Activated T-cell treated with anti-CD3 and anti-CD28 coated beads for 4 hours (primary cell): Measurements from ENCODE around the gene SCAP.
"Not testable (repeated sequence)": the region's sequence is repeated elsewhere in the genome, so short reads cannot be mapped to it uniquely, and the experiment has no call there.

Experiments used
- DNase-seq: peaks from one replicate; pipeline ENCODE4 v3.0.0-alpha.2; 2020

The SCAP gene

DNA sequence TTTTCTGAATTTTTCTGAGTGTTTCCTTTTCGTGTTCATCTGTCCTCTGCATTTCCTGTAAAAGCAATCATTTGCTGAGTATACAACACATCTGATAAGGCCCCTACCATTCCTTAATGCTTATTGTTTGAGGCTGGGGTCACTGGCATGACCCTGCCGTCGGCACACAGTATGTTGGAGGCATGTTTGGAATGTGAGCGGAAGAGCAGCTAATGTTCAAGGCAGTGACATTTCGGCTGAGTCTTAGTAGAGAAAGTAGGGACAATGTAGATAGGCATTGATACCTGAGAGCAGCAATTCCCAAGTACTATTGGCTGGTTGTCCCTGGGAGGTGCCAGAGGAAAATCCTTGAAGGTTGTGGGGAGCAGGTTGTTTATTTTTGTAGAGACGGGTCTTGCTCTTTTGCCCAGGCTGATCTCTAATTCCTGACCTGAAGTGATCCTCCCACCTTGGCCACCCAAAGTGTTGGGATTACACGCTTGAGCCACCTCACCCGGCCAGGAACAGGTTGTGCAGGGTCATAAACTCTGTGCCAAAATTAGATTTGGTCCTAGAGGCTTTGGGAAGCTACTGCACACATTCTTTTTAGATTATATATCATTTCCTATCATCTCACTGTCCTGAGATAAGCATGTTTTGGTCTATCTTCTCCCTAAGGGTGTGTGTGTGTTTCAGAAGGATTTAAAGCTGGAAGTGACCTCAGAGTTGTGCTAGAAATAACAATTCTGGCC lies 81.4 kb downstream of the SCAP start:
- DNase-seq: no peak

DNA sequence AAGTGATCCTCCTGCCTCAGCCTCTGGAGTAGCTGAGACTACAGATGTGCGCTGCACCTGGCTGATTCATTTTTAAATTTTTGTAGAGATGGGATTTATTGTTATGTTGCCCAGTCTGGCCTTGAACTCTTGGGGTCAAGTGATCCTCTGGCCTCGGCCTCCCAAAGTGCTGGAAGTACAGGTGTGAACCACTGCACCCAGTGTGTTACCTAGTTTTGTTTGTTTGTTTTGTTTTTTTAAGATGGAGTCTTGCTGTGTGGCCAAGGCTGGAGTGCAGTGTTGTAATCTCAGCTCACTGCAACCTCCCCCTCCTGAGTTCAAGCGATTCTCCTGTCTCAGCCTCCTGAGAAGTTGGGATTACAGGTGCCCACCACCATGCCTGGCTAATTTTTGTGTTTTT lies 82.8 kb downstream of the SCAP start:
- no peak for DNase-seq

DNA sequence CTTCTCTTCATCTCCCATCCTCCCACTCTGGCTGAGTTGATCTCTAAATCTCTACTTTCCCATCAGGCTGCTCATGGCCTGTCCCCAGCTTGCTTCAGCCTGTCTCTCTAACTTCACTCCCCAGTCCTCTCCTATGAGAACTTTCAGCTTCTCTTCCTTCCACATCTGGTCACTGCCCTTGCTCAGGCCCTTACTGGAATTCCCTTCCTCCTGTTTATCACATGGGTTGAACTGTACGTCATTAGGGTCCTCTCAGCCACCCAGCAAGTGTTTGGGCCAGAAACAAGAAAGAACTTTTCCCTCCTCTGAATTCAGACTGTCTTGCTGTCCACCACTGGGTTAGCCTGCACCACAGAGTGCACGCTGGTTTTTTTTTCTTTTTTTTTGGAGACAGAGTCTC lies 89.9 kb downstream of the SCAP start:
- DNase-seq: no peak

DNA sequence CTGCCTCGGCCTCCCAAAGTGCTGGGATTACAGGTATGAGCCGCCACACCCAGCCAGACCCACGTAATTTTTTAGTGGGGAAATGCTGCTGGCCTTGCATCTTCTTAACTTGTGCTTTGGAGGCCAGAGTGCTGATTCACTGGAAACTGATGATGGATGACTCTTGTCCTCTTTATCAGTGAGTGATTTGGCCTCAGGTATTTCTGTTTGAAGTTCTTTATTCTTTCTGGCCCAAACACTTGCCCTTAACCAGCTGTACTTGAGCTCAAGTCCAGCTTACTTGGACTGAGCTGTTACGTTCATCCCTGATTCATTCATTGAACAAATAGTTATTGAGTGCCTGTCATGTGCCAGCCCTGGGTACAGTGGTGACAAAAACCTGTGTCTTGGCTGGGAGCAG lies 90.7 kb downstream of the SCAP start:
- no peak for DNase-seq

DNA sequence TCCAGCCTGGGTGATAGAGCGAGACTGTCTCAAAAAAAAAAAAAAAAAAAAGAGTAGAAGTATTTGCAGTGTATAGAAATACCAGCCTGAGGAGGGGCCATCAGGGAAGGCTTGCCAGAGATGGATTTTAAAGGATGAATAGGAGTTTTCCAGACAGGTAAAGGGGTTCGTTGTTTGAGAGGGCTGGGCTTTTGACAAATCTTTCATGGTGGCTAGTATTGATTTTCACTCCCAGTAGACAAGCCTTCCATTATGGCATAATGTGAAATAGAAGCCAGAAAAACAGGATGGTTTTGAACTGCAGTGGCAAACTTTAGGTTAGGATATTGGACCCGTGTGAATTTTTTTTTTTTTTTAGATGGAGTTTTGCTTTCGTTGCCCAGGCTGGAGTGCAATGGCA lies 91.3 kb downstream of the SCAP start:
- DNase-seq: no peak

DNA sequence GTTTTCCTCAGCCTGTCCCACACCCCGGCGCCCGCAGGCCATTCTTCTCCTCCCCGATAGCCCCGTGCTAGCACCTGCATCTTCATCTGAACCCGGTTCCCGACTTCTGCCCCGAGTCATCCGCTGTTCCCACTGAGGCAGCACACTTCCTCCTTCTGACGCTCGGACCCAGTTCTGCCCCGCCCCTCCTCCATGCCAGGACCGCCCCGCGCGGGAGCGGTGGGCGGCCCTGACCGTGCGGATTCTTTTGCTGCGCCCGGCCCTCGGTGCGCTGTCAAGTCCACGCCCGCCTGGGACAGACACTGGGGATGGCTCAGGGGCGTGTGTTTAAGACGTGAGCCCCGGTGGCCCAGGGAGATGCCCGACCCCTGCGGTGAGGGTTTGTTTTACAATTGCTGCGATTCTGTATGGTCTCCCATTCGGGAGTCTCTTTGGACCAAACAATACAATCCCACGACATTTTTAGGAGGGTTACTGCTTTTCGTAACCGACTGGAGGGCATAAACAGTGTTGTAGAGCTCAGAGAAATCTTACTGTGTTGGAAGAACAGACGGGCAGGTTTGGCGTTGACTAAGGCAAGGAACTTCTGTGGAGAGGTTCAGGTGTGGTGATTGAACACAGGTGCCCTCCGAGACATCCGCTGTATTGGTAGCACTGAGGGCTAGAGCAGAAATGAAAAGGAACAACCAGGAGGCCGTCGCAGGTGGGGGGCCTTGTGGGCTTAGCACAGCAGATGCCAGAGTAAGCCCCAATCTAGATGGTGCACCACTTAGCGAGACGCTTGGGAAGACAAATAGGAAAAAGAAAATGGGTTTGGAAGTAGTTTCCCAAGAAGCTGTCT lies 94.2 kb downstream of the SCAP start:
- peak; percentile 45 for DNase-seq

DNA sequence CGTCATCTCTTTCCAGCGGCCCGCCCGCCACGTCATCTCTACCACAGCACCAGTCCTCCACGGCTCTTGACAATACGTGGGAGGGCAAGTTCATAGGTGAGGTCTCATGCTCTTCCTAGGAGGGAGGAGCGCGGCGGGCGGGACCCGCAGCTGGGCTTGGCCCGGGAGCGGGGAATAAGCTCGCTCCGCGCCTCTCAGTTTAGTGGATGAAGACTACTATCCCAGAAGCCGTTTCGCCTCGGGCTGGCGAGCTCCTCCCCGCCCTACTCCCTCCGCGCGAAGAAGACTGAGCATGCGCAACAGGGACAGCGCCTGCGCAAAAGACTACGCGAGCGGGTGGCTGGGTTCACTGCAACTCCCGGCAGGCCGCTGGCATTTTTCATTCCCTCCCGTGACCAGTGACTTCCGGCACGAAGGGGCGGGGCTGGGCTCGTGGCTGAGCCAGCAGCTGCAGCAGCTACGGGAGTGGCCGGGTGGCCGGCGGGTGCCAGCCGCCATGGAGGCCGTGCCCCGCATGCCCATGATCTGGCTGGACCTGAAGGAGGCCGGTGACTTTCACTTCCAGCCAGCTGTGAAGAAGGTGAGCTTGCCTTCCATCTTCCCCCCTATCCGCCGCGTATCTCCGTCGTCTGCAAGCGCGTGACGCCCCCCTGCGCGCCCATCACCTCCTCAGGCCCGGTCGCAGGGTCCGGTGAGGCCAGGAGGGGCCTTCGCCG lies 95.0 kb downstream of the SCAP start, which contains the start of gene PTPN23:
PTPN23 (plus strand) TSS at position 421 of the 716 bp plus-strand sequence; CDS start at position 497, 76 bp downstream.
- peak; percentile 98 for DNase-seq

DNA sequence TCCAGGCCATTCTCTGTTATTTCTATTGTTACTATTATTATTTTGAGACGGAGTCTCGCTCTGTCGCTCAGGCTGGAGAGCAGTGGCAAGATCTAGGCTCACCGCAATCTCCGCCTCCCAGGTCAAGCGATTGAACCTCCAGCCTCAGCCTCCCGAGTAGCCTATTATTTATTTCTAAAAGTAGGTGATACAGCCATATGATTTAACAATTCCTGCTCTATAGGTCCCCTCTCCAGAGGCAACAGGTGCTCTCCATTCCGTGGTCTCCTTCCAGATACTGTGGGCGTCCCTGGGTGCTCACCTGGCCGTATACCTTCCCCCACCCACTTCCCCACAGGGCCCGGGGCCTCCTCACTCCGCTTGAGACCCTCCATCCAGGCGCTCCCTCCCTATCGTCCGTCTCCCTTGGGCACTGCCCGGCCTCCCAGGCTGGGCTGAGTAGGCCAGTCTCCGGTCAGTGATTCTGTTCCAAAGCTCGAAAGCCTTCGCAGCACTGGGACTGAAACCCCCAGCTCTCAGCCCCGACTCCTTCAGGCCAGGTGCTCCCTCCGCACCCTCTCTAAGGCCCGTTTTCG lies 95.6 kb downstream of the SCAP start:
- no peak for DNase-seq

DNA sequence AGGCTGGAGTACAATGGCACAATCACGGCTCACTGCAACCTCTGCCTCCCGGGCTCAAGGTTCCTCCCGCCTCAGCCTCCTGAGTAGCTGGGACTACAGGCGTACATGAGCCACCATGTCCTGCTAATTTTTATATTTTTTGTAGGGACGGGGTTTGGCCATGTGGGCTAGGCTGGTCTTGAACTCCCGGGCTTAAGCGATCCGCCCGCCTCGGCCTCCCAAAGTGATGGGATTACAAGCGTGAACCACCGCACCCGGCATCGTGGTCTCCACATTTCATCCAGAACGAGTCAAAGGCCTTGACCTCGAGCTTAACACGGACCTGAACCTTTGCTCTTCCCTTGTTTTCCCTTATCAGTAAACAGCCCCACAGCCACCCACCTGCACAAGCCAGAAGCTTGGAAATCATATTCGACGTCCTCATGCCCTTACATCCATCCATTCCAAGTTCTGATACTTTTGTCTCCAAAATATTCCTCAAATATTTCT lies 96.3 kb downstream of the SCAP start:
- no peak for DNase-seq

DNA sequence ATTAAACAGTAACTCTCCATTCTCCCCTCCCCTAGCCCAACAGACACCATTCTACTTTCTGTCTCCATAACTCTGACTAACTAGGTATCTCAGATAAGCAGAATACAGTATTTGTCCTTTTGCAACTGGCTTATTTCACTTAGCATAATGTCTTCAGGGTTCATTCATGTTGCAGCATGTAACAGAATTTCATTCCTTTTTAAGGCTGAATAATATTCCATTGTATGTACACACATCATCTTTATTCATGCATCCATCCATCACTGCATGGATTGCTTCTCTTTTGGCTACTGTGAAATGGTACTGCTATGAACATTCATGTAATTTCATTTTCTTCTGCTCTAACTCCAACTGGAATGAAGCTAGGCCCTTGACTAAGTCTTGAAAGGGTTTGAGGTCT lies 96.9 kb downstream of the SCAP start:
- DNase-seq: no peak

DNA sequence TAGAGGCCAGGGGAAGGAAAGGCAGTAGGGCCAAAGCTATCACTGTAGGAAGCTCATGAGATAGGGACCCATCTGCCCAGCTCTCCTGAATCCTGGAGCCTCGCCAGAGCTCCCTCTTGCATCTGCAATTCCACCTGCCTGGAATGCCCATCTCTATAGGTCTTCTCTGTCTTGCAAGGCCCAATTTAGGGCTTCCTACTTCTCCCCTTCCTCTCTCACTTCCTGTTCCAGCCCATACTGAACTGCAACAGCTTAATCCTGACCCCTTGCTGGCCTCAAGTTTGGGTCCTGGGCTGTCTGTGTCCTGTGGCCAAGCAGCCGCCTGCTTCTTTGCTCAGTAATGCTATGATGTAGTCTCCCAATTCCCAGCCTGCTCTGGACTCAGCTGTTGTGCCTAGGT lies 98.6 kb downstream of the SCAP start:
- DNase-seq: no peak

DNA sequence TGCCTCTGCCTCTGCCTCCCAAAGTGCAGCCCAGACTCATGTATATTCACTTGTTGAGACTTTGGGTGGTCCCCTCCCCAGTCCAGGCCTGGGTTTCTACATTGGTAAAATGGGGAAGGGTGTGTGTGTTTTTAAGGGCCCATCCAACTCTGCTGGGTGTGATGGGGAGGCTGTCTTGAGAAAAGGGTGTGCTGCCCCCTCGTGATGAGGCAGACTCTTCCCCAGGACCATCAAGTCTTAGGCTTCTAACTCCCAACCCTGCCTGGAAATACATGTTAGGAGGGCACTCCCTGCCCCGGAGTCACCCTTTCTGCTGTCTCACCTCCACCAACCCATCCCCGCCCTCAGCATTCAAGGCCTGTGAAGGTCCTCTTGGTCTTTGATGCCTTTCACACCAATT lies 99.3 kb downstream of the SCAP start:
- DNase-seq: no peak

DNA sequence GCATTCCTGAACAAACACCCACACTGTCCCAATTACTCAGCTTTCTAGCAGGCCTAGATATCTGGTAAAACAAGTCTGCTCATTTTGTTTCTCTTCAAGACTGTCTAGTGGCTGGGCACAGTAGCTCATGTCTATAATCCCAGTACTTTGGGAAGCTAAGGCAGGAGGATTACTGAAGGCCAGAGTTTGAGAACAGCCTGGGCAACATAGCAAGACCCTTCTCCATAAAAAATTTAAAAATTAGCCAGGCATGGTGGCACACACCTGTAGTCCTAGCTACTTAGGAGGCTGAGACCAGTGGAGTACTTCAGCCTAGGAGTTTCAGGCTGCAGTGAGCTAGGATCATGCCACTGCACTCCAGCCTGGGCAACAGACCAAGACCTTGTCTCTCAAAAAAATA lies 101.2 kb downstream of the SCAP start:
- no peak for DNase-seq

DNA sequence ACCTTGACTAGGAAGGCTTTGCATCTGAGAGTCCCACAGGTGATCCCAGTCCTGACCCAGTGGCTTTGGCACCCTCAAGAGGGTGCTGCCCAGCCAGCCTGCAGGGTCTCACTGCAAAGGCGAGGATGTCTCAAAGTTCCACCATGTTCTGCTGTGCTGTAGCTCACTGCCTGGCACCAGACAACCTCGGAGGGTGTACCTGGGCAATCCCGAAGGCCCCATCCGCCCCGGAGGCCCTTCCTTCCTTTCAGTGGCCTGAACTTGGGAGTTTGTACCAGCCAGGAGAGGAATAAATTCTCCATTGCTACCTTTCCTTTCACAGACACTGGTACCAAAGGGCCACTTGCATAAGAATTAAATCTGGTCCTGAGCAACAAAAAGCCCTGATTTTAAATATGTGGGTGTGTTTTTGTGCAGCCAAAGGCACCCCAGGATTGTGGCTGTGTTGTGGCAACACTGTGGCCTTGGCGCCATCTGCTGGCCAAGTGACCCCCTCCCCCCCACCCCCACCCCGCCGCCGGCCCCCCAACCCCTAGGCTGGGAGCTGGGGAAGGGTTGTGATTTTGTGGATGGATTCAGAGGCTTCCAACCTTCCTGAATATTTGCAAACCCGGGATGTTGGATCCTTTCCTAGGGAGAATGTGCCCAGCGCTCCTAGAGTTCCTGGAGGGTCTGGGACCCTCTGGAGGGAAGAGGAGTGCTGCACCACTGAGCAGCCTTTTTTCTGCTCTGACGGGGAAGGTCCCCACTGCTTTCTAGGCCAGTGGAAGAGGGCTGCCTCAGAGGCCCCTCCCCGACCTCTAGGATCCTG lies 104.6 kb downstream of the SCAP start:
- DNase-seq: peak; percentile 7

DNA sequence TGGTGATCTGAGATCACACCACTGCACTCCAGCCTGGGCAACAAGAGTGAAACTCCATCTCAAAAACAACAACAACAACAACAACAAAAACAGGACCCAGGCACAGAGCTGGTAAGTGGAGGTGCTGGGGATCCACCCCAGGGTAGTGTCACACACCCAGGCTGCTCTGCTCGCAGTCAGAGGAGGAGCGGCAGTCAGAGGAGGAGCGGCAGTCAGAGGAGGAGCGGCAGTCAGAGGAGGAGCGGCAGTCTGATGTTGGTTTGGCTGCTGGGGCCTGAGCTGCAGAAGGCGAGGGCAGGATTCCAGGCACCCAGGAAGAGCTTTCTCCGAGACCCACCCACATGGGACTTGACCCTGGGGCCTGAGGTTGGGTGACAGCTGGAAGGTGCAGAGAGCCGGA lies 105.7 kb downstream of the SCAP start:
- DNase-seq: not testable (repeated sequence)

DNA sequence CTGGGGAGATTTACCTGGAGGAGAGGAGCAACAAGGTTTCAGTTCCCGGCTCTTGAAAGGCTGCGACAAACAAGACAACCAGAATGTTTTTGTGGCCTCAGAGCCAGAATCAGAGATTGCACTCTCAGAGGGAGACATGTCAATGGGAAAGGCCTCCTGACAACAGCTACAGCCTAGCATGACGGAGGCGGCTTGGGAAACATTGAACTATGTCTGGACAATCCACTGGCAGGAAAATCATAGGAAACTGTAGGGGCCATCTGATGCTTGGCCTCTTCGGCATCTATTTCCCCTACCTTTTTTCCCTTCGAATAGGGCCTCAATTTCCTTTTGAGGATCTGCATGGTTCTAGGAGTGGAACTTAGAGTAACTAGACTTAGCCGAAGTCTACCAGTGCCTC lies 108.1 kb downstream of the SCAP start:
- no peak for DNase-seq

DNA sequence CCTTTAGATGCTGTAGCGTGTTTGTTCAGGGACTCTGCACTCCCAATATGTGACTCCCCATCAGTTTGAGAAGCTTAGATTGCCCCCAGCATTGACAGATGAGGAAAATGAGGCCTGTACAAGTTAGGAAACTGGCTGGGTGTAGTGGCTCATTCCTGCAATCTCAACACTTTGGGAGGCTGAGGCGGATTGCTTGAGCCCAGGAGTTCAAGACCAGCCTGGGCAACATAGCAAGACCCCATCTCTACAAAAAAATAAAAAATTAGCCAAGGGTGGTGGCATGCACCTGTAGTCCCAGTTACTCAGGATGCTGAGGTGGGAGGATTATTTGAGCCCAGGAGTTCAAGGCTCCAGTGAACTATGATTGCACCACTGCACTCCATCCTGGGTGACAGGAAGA lies 108.9 kb downstream of the SCAP start:
- no peak for DNase-seq

DNA sequence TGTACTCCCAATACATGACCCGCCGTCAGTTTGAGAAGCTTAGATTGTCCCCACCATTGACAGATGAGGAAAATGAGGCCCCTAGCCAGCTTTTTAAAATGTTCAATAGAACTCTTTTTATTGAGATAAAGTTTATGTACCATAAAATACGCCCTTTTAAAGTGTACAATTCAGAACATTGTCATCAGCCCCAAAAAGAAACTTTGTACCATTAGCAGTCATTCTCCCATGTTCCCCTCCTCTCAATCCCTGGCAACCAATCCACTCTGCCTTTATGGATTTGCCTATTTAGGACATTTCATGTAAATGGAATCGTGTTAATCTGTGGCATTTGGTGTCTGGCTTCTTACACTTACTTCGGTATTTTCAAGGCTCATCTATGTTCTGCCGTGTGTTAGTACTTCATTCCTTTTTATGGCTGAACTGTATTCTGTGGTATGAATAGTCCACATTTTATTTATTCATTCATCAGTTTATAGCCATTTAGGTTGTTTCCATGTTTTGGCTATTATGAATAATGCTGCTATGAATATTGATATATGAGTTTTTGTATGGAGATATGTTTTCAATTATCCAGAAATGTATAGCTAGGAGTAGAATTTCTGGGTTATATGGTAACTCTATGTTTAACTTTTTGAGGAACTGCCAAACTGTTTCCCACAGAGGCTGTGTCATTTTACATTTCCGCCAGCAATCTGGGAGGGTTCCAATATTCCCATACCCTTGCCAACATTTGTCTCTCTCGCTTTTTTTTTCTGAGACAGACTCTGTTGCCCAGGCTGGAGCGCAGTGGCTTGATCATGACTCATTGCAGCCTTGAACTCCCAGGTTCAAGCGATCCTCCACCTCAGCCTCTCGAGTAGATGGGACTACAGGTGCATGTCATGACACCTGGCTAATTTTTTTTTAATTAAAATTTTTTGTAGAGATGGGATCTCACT lies 110.3 kb downstream of the SCAP start:
- DNase-seq: no peak
